ENCODE results near the gene IRF8. TPM values are rescaled to one million over a fixed set of nuclear protein-coding genes. Genes with fewer than 3 reads are reported as not detected.

IRF8 gene
- total and polyA plus RNA-seq, 2 of the 13 experiments (the other 11 are each of a cell fraction or from before 2014, with no cell fraction given), result not detected

DNA sequence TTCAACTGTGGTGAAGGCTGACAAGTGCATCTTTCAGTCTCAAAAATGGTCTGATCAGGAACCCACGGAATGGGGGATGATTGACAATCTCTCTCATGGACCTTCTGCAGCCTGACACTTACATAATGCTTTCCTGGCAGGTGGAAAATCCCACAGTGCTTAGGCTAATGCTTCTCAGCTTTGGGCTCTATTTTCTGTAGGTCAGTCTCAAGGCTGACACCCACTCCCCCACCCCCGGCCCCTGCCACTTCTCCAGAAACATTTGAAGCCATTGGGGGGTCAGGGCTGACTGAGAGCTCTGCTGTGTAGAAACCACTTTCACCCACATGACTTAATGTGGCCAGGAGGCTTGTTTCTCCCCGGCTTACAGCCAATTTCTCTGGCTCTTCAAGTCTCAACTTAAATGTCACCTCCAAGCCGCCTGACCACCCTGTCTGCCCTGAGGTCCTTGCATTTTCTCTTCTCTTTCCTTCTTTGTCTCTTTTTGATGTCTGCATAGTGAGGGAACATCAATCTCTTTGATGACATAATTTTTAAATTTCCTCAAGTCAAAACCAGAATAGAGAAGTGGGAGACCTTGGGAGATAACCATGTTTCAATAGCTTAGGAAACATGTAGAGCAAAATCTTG, 16.7 kb upstream of the IRF8 start:
- WGBS (ENCODE audit: low lambda C conversion rate), result 20% methylated on average over 4 of the region's 4 CpGs
- no peak for FAIRE-seq
- Histone ChIP-seq H3K4me3 (replicated peaks in 1 of 3; ENCODE audit: insufficient read depth in 1 of 3, low read depth in 2 of 3, low read length in 3 of 3) (no peak overlapping the region), H3K27ac (ENCODE audit: extremely low read length, insufficient read depth, low read length) (no peak overlapping the region), H2AFZ (ENCODE audit: low read length) (no peak overlapping the region), H4K20me1 (ENCODE audit: insufficient read depth, low read length) (no peaks in the 10 kb centered on the region), H3K36me3 (replicated peaks in 1 of 2; ENCODE audit: control insufficient read depth in 1 of 2, insufficient read depth in 2 of 2, low read length in 2 of 2) (no peaks in the 10 kb centered on the region), H3K79me2 (ENCODE audit: insufficient read depth, low read length) (no peaks in the 10 kb centered on the region), H3K9me3 (ENCODE audit: low read length) (no peaks in the 10 kb centered on the region), H3K27me3 (ENCODE audit: control insufficient read depth in 1 of 2, insufficient read depth in 2 of 2, low read length in 2 of 2) (peaks cover 0 to 31% of the 10 kb centered on the region in 2 experiments; a peak in 3 of 5 replicates), H3K4me2 (ENCODE audit: low read depth, low read length) (no peak overlapping the region), H3K9ac (ENCODE audit: insufficient read depth, low read depth, low read length) (no peak overlapping the region), H3K4me1 (ENCODE audit: insufficient read depth, low read length) (no peaks in the 10 kb centered on the region)
- POLR2A ChIA-PET, result no interaction called here
- intact Hi-C loops (cut with micrococcal nuclease; ENCODE audit: unreplicated experiment) (no loop called here), in situ Hi-C loops (cut with HindIII; ENCODE audit: extremely low pct_ligation_motif_present, low pct_unique_long_range_greater_than_20kb) (no loop called here)
- no peak for DNase-seq (ENCODE audit: low spot score)
- BruUV-seq (replicated peaks), result no TSS peak
- ATAC-seq, result no peak
- no peak for TF ChIP-seq MIER2 (CRISPR knock-in tag; IDR thresholded peaks at IDR 0.05)
- TF ChIP-seq ZNF549 (CRISPR knock-in tag; IDR thresholded peaks at IDR 0.05), result no peak
- TF ChIP-seq, protein P1, sequence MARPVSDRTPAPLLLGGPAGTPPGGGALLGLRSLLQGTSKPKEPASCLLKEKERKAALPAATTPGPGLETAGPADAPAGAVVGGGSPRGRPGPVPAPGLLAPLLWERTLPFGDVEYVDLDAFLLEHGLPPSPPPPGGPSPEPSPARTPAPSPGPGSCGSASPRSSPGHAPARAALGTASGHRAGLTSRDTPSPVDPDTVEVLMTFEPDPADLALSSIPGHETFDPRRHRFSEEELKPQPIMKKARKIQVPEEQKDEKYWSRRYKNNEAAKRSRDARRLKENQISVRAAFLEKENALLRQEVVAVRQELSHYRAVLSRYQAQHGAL (CRISPR knock-in tag; IDR thresholded peaks at IDR 0.05; ENCODE audit: not compliant biosample characterization), result no peak
- no peak for TF ChIP-seq GATA4 (IDR thresholded peaks at IDR 0.05; ENCODE audit: borderline replicate concordance, low read depth)
- no peak for TF ChIP-seq MTF2 (CRISPR knock-in tag; IDR thresholded peaks at IDR 0.05; ENCODE audit: borderline replicate concordance)
- TF ChIP-seq ZNF790 (CRISPR knock-in tag; IDR thresholded peaks at IDR 0.05; ENCODE audit: borderline replicate concordance), result no peak
- TF ChIP-seq THYN1 (CRISPR knock-in tag; IDR thresholded peaks at IDR 0.05; ENCODE audit: borderline replicate concordance, low read depth), result no peak
- CTCF ChIA-PET (ENCODE audit: low intra/inter-chr PET ratio, low total read pairs), result no interaction called here

DNA sequence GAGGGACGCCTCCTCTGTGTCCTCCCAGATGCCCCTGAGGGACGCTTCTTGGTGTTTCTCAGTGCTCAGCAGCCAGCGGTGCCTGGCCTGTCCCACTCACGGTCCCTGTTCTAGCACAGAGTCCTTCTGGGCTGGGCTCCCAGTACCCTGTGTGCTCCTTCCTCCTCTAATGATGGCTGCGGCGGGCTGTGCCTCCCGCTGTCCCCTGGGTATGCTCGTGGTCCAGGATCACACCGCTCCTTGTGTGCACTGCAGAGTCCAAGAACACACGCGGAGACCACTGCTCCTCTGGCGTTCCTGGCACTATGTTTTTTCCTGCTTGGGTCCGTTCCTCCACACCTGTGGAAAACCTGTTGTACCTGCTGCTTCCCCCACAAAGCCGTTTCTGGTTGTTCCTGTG, 15.1 kb upstream of the IRF8 start:
- WGBS (ENCODE audit: low lambda C conversion rate), result 32% methylated on average over 14 of the region's 14 CpGs
- H3K36me3 ChIP-seq (replicated peaks in 1 of 2; ENCODE audit: control insufficient read depth in 1 of 2, insufficient read depth in 2 of 2, low read length in 2 of 2), result no peaks in the 10 kb centered on the region
- no peaks in the 10 kb centered on the region for H3K79me2 ChIP-seq (ENCODE audit: insufficient read depth, low read length)
- FAIRE-seq (no peak), DNase-seq (ENCODE audit: low spot score) (no peak), ATAC-seq (no peak)
- BruUV-seq (replicated peaks), result no TSS peak
- H3K9me3 ChIP-seq (ENCODE audit: low read length), result no peaks in the 10 kb centered on the region
- H3K27me3 ChIP-seq (ENCODE audit: control insufficient read depth in 1 of 2, insufficient read depth in 2 of 2, low read length in 2 of 2), result peaks cover 0 to 36% of the 10 kb centered on the region in 2 experiments; a peak in 3 of 5 replicates
- ChIA-PET CTCF (ENCODE audit: low intra/inter-chr PET ratio, low total read pairs) (no interaction called here), POLR2A (no interaction called here)
- no peak overlapping the region for H3K27ac ChIP-seq (ENCODE audit: extremely low read length, insufficient read depth, low read length)
- intact Hi-C loops (cut with micrococcal nuclease; ENCODE audit: unreplicated experiment), result no loop called here
- H3K4me1 ChIP-seq (ENCODE audit: insufficient read depth, low read length), result no peaks in the 10 kb centered on the region
- in situ Hi-C loops (cut with HindIII; ENCODE audit: extremely low pct_ligation_motif_present, low pct_unique_long_range_greater_than_20kb), result no loop called here
- no peak overlapping the region for H3K9ac ChIP-seq (ENCODE audit: insufficient read depth, low read depth, low read length)
- H2AFZ ChIP-seq (ENCODE audit: low read length), result no peak overlapping the region
- H3K4me2 ChIP-seq (ENCODE audit: low read depth, low read length), result no peak overlapping the region
- H3K4me3 ChIP-seq (replicated peaks in 1 of 3; ENCODE audit: insufficient read depth in 1 of 3, low read depth in 2 of 3, low read length in 3 of 3), result no peak overlapping the region
- no peaks in the 10 kb centered on the region for H4K20me1 ChIP-seq (ENCODE audit: insufficient read depth, low read length)
- no peak for TF ChIP-seq ZNF670 (CRISPR knock-in tag; IDR thresholded peaks at IDR 0.05; ENCODE audit: borderline replicate concordance)
- no peak for TF ChIP-seq ZNF234 (CRISPR knock-in tag; conservative IDR thresholded peaks at IDR 0.05)
- TF ChIP-seq, protein P2, sequence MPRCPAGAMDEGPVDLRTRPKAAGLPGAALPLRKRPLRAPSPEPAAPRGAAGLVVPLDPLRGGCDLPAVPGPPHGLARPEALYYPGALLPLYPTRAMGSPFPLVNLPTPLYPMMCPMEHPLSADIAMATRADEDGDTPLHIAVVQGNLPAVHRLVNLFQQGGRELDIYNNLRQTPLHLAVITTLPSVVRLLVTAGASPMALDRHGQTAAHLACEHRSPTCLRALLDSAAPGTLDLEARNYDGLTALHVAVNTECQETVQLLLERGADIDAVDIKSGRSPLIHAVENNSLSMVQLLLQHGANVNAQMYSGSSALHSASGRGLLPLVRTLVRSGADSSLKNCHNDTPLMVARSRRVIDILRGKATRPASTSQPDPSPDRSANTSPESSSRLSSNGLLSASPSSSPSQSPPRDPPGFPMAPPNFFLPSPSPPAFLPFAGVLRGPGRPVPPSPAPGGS (CRISPR knock-in tag; IDR thresholded peaks at IDR 0.05), result no peak
- TF ChIP-seq STAT5B (CRISPR knock-in tag; IDR thresholded peaks at IDR 0.05), result no peak
- TF ChIP-seq ZNF616 (CRISPR knock-in tag; IDR thresholded peaks at IDR 0.05; ENCODE audit: low read depth), result no peak
- TF ChIP-seq DR1 (CRISPR knock-in tag; IDR thresholded peaks at IDR 0.05), result no peak
- TF ChIP-seq, protein P3, sequence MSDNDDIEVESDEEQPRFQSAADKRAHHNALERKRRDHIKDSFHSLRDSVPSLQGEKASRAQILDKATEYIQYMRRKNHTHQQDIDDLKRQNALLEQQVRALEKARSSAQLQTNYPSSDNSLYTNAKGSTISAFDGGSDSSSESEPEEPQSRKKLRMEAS (IDR thresholded peaks at IDR 0.05), result no peak
- TF ChIP-seq SATB2 (CRISPR knock-in tag; IDR thresholded peaks at IDR 0.05), result no peak
- TF ChIP-seq ZFP37 (CRISPR knock-in tag; IDR thresholded peaks at IDR 0.05; ENCODE audit: borderline replicate concordance), result no peak
- no peak for TF ChIP-seq ZFYVE20 (CRISPR knock-in tag; IDR thresholded peaks at IDR 0.05; ENCODE audit: borderline replicate concordance, low read depth)
- no peak for TF ChIP-seq KDM5B (CRISPR knock-in tag; IDR thresholded peaks at IDR 0.05; ENCODE audit: borderline replicate concordance)

All from HepG2 (cell line).